Measurements from ENCODE around the gene STX16.
"Not testable (repeated sequence)": the region's sequence is repeated elsewhere in the genome, so short reads cannot be mapped to it uniquely, and the experiment has no call there.

STX16 gene

GRCh38 chr20:58713801-58714339, 62.8 kb downstream of the STX16 start:
- no peak for DNase-seq

DNA sequence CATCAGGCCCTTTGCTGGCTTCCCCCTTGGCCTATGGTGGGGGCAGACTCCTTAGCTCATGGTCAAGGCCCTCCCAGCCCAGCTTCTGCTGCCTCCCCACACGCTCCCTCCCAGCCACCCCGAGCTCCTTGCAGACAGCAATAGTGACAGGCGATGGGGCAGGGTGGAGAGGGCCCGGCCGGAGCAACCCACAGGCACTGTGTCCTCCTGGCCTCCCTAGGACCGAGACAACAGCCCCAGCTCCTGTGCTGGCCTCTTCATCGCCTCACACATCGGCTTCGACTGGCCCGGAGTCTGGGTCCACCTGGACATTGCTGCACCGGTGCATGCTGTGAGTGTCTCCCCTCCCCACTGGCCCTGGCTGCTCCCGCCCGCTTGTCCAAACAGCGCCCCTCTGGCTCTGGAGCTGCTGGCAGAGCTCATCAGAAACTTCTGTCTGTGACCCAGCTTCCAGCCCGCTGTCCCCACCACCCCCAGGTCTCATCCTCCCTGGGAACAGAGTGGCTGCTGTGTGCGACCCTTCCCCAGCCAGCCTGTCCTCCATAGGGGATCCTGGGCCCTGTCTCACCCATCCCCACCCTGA, 63.3 kb downstream of the STX16 start:
- DNase-seq = no peak

- DNase-seq = no peak
These were observed 63.9 kb downstream of the STX16 start for GRCh38 chr20:58714923-58715351.

DNA sequence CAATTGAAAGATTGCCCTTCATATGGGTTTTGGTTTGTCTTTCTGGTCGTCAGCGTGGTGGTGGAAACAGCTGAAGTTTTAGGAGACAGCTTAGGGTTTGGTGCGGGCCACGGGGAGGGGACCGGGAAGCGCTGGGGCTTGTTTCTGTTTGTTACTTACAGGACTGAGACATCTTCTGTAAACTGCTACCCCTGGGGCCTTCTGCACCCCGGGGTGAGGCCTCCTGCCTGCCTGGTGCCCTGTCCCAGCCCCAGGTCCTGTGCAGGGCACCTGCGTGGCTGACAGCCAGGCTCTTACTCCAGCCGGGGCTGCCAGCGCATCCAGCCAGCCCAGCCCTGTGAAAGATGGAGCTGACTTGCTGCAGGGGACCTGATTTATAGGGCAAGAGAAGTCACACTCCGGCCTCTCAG, 64.3 kb downstream of the STX16 start:
- DNase-seq = no peak

DNA sequence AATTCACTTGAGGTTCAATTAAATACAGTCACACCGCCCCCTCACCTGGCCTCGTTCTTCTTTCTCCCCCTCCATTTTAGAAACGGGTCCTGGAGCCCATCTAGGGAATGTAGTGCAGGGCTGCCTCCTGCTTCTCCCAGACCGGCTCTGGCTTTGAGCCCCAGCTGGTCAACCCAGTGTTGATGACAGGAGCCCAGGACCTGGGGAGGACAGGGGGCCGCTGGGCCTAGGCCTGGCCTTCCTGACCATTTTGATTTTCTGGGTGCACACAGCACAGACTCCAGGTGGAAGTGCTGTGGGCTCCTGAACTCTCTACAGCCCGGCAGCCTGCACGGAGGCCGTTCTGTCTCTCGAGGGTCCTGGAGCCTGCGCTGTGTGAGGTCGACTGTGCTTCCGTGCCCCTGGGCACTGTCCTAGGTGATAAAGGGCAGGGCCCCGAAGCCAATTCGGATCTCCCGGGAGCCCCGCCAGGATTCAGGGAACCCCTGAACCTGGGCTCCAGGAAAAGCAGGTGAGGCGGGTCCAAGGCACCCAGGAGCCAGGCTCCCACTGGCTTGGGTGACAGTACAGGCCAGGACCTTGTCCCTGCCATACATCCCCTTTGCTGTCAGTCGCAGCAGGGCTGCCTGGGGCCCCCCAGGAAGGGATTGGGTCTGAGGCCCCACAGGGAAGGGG, 64.9 kb downstream of the STX16 start:
- no peak for DNase-seq

GRCh38 chr20:58716476-58717277, 65.6 kb downstream of the STX16 start:
- no peak for DNase-seq

GRCh38 chr20:58717278-58718091, 66.4 kb downstream of the STX16 start:
- no peak for DNase-seq

DNA sequence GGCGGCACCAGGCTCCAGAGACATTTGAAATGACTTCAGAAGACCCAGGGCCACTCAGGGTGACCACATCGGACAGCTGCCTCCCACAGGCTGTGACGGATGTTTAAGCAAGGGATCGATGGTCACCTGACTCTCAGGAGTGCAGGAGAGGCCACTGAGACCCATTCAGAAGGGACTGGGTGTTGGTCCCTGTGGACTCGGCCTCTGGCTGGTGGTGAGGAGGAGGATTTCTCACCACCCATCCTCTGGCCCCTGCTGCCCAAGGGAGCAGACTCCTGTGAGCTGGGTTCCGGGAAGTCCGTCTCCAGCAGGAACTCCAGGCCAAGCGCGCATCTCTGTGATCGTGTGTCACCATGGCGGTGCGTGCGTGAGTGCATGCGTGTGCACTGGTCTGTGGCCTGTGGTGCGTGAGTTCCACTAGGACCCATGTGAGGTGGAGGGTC, 67.1 kb downstream of the STX16 start:
- DNase-seq = no peak

GRCh38 chr20:58718729-58719128, 67.6 kb downstream of the STX16 start:
- DNase-seq = no peak

GRCh38 chr20:58719258-58719657, 68.2 kb downstream of the STX16 start:
- no peak for DNase-seq

GRCh38 chr20:58719971-58720371, 68.9 kb downstream of the STX16 start:
- no peak for DNase-seq

GRCh38 chr20:58720890-58721289, 69.8 kb downstream of the STX16 start:
- no peak for DNase-seq

DNA sequence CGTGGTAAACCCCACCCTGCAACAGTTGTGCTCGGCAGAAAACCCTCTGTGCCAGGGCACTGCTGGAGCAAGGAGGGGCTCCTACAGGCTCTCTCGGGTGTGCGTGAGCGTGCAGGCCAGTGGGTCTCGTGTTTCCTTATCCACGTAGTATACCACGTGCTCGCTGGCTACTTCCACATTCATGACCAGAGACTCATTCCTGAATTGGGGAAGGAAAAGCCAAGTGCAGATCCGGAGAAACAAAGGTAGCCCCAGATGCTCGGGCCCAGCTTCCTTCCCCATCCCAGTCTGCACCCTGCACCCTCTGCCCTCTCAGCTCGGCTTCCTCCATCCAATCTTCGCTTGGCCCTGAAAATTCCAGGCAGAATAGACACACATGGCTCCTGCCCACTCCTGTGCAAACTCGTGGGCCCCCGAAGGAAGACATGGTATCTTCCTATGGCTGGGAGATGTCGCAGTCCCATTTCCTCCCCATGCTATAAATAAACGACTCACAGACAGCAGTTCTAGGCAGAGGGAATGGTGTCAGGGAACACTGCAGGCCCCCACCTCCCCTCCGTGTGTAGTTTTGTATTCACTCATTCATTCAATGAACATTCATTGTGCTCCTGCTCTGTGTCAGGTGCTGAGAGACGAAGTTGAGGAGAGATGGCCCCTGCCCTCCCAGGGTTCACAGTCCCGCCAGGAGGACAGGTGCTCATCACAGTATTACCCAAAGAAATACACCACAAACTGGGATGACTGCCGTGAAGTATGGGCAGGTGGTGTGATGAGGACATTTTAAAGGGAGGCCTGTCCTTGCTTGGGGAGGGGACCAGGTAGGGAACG, 71.1 kb downstream of the STX16 start:
- no peak for DNase-seq

- DNase-seq = no peak
These were observed 72.0 kb downstream of the STX16 start for GRCh38 chr20:58722877-58723627.

DNA sequence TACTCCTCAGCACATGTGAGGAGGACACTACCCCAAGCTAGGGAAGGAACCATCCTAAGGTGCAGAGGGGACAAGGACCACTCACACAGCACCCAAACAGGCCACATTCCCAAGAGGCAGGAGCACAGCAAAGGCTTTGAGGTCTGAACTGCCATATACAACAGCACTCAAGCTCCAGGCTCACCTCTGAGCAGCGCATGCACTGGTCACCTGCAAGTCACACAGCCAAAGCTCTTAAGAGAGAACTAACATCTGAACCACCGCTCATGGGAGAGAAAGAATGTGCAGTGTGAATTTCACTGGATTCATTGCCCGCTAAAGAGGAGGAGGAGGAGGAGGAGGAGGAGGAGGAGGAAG, 72.5 kb downstream of the STX16 start:
- no peak for DNase-seq

DNA sequence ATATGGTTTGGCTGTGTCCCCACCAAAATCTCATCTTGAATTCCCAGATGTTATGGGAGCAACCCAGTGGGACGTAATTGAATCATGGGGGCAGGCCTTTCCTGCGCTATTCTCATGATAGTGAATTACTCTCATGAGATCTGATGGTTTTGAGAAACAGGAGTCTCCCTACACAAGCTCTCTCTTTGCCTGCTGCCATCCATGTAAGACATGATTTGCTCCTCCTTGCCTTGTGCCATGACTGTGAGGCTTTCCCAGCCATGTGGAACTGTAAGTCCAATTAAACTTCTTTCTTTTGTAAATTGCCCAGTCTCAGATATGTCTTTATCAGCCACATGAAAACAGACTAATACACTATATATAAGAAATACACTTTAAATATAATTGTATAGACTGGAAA, 75.1 kb downstream of the STX16 start:
- not testable (repeated sequence) for DNase-seq
